Ecto neural progenitor cell (in vitro differentiated cells): ENCODE results near the gene MRPS23.

Experiments used
- DNase-seq: peaks from one replicate; pipeline ENCODE4 v3.0.0-alpha.2; 2018; ENCODE audit warnings: low spot score

The MRPS23 gene

GRCh38 chr17:57794841-57795240 lies 55.0 kb downstream of the MRPS23 start:
- DNase-seq: no peak

GRCh38 chr17:57788725-57789124 lies 61.1 kb downstream of the MRPS23 start:
- no peak for DNase-seq

- no peak for DNase-seq
These were observed 64.8 kb downstream of the MRPS23 start for GRCh38 chr17:57785022-57785421.
